Measurements from ENCODE around the gene ARHGAP26.

ARHGAP26 gene

GRCh38 chr5:143216211-143216610 lies 446.0 kb downstream of the ARHGAP26 start:
- in situ Hi-C loops (cut with MboI; ENCODE audit: low sequenced_read_pairs) = no loop called here
- H3K27me3 ChIP-seq (ENCODE audit: low read depth) = no peaks in the 10 kb centered on the region

GRCh38 chr5:143217065-143217803 lies 447.1 kb downstream of the ARHGAP26 start:
- in situ Hi-C loops (cut with MboI; ENCODE audit: low sequenced_read_pairs) = no loop called here
- Histone ChIP-seq H3K4me1 (no peaks in the 10 kb centered on the region), H3K9me3 (no peaks in the 10 kb centered on the region), H3K4me3 (no peak overlapping the region), H3K27me3 (ENCODE audit: low read depth) (no peaks in the 10 kb centered on the region), H3K36me3 (replicated peaks) (no peaks in the 10 kb centered on the region)
- DNase-seq (ENCODE audit: low spot score in 2 of 2) = no peak

More at GRCh38 chr5:143216211-143216610, 446.0 kb downstream of the ARHGAP26 start:
- H3K4me1 ChIP-seq = no peaks in the 10 kb centered on the region
- H3K9me3 ChIP-seq = no peaks in the 10 kb centered on the region
- no peak overlapping the region for H3K4me3 ChIP-seq
- no peaks in the 10 kb centered on the region for H3K36me3 ChIP-seq (replicated peaks)
- DNase-seq (ENCODE audit: low spot score in 2 of 2) = no peak

GRCh38 chr5:143217804-143218160 lies 447.6 kb downstream of the ARHGAP26 start:
- Histone ChIP-seq H3K4me3 (no peak overlapping the region), H3K36me3 (replicated peaks) (no peaks in the 10 kb centered on the region), H3K27me3 (ENCODE audit: low read depth) (no peaks in the 10 kb centered on the region), H3K4me1 (no peaks in the 10 kb centered on the region), H3K9me3 (no peaks in the 10 kb centered on the region)
- DNase-seq (ENCODE audit: low spot score in 2 of 2) = no peak
- in situ Hi-C loops (cut with MboI; ENCODE audit: low sequenced_read_pairs) = no loop called here

- in situ Hi-C loops (cut with MboI; ENCODE audit: low sequenced_read_pairs) = no loop called here
- Histone ChIP-seq H3K4me3 (no peak overlapping the region), H3K4me1 (no peaks in the 10 kb centered on the region), H3K36me3 (replicated peaks) (no peaks in the 10 kb centered on the region), H3K27me3 (ENCODE audit: low read depth) (no peaks in the 10 kb centered on the region), H3K9me3 (no peaks in the 10 kb centered on the region)
- no peak for DNase-seq (ENCODE audit: low spot score in 2 of 2)
These were observed 448.5 kb downstream of the ARHGAP26 start for GRCh38 chr5:143218517-143219170.

- Histone ChIP-seq H3K4me1 (no peaks in the 10 kb centered on the region), H3K4me3 (no peak overlapping the region), H3K36me3 (replicated peaks) (no peaks in the 10 kb centered on the region), H3K27me3 (ENCODE audit: low read depth) (no peaks in the 10 kb centered on the region), H3K9me3 (no peaks in the 10 kb centered on the region)
- no peak for DNase-seq (ENCODE audit: low spot score in 2 of 2)
- in situ Hi-C loops (cut with MboI; ENCODE audit: low sequenced_read_pairs) = no loop called here
These were observed 449.5 kb downstream of the ARHGAP26 start for GRCh38 chr5:143219696-143220095.

- H3K4me3 ChIP-seq = no peak overlapping the region
- no peaks in the 10 kb centered on the region for H3K36me3 ChIP-seq (replicated peaks)
- in situ Hi-C loops (cut with MboI; ENCODE audit: low sequenced_read_pairs) = no loop called here
- H3K27me3 ChIP-seq (ENCODE audit: low read depth) = no peaks in the 10 kb centered on the region
- no peaks in the 10 kb centered on the region for H3K9me3 ChIP-seq
- no peaks in the 10 kb centered on the region for H3K4me1 ChIP-seq
- DNase-seq (ENCODE audit: low spot score in 2 of 2) = no peak
These were observed 450.6 kb downstream of the ARHGAP26 start for GRCh38 chr5:143220748-143221251.

GRCh38 chr5:143222287-143223231 lies 452.4 kb downstream of the ARHGAP26 start:
- Histone ChIP-seq H3K27me3 (ENCODE audit: low read depth) (no peaks in the 10 kb centered on the region), H3K36me3 (replicated peaks) (no peaks in the 10 kb centered on the region), H3K9me3 (no peaks in the 10 kb centered on the region), H3K4me3 (no peak overlapping the region), H3K4me1 (no peaks in the 10 kb centered on the region)
- in situ Hi-C loops (cut with MboI; ENCODE audit: low sequenced_read_pairs) = no loop called here
- no peak for DNase-seq (ENCODE audit: low spot score in 2 of 2)

GRCh38 chr5:143224672-143225071 lies 454.5 kb downstream of the ARHGAP26 start:
- Histone ChIP-seq H3K9me3 (no peaks in the 10 kb centered on the region), H3K36me3 (replicated peaks) (no peaks in the 10 kb centered on the region), H3K4me3 (no peak overlapping the region), H3K27me3 (ENCODE audit: low read depth) (no peaks in the 10 kb centered on the region), H3K4me1 (no peaks in the 10 kb centered on the region)
- in situ Hi-C loops (cut with MboI; ENCODE audit: low sequenced_read_pairs) = no loop called here
- no peak for DNase-seq (ENCODE audit: low spot score in 2 of 2)

GRCh38 chr5:143225511-143225910 lies 455.3 kb downstream of the ARHGAP26 start:
- no peak for DNase-seq (ENCODE audit: low spot score in 2 of 2)
- Histone ChIP-seq H3K36me3 (replicated peaks) (no peaks in the 10 kb centered on the region), H3K27me3 (ENCODE audit: low read depth) (no peaks in the 10 kb centered on the region), H3K4me1 (no peaks in the 10 kb centered on the region), H3K9me3 (no peaks in the 10 kb centered on the region), H3K4me3 (no peak overlapping the region)
- in situ Hi-C loops (cut with MboI; ENCODE audit: low sequenced_read_pairs) = no loop called here

- Histone ChIP-seq H3K4me1 (no peaks in the 10 kb centered on the region), H3K36me3 (replicated peaks) (no peaks in the 10 kb centered on the region), H3K4me3 (no peak overlapping the region), H3K9me3 (no peaks in the 10 kb centered on the region), H3K27me3 (ENCODE audit: low read depth) (no peaks in the 10 kb centered on the region)
- DNase-seq (ENCODE audit: low spot score in 2 of 2) = no peak
- in situ Hi-C loops (cut with MboI; ENCODE audit: low sequenced_read_pairs) = no loop called here
These were observed 456.2 kb downstream of the ARHGAP26 start for GRCh38 chr5:143226361-143226760.

- H3K4me1 ChIP-seq = no peaks in the 10 kb centered on the region
- in situ Hi-C loops (cut with MboI; ENCODE audit: low sequenced_read_pairs) = no loop called here
- no peak overlapping the region for H3K4me3 ChIP-seq
- no peak for DNase-seq (ENCODE audit: low spot score in 2 of 2)
- H3K9me3 ChIP-seq = no peaks in the 10 kb centered on the region
- no peaks in the 10 kb centered on the region for H3K36me3 ChIP-seq (replicated peaks)
- no peaks in the 10 kb centered on the region for H3K27me3 ChIP-seq (ENCODE audit: low read depth)
These were observed 456.7 kb downstream of the ARHGAP26 start for GRCh38 chr5:143226872-143227271.

GRCh38 chr5:143227301-143227700 lies 457.1 kb downstream of the ARHGAP26 start:
- Histone ChIP-seq H3K9me3 (no peaks in the 10 kb centered on the region), H3K36me3 (replicated peaks) (no peaks in the 10 kb centered on the region), H3K4me1 (no peaks in the 10 kb centered on the region), H3K4me3 (no peak overlapping the region), H3K27me3 (ENCODE audit: low read depth) (no peaks in the 10 kb centered on the region)
- DNase-seq (ENCODE audit: low spot score in 2 of 2) = no peak
- in situ Hi-C loops (cut with MboI; ENCODE audit: low sequenced_read_pairs) = no loop called here

- Histone ChIP-seq H3K4me3 (no peak overlapping the region), H3K36me3 (replicated peaks) (no peaks in the 10 kb centered on the region), H3K9me3 (no peaks in the 10 kb centered on the region), H3K27me3 (ENCODE audit: low read depth) (no peaks in the 10 kb centered on the region), H3K4me1 (no peaks in the 10 kb centered on the region)
- DNase-seq (ENCODE audit: low spot score in 2 of 2) = no peak
- in situ Hi-C loops (cut with MboI; ENCODE audit: low sequenced_read_pairs) = no loop called here
These were observed 458.6 kb downstream of the ARHGAP26 start for GRCh38 chr5:143228597-143229293.
